GM12892 (cell line): ENCODE results near the gene PSME2.

ENCODE experiments used
- POLR2A ChIP-seq: IDR thresholded peaks from 2 replicates; pipeline ENCODE4 v1.6.1; 2011; ENCODE audit warnings: low read depth, low read length, control low read depth
- POLR2AphosphoS5 ChIP-seq: IDR thresholded peaks from 2 replicates; pipeline ENCODE4 v1.6.1; 2011; ENCODE audit warnings: low read depth, low read length, control low read depth
- TAF1 ChIP-seq: IDR thresholded peaks from 2 replicates; pipeline ENCODE4 v1.6.1; 2011; ENCODE audit warnings: low read depth, mild to moderate bottlenecking, control low read depth, low read length, borderline replicate concordance

DNA sequence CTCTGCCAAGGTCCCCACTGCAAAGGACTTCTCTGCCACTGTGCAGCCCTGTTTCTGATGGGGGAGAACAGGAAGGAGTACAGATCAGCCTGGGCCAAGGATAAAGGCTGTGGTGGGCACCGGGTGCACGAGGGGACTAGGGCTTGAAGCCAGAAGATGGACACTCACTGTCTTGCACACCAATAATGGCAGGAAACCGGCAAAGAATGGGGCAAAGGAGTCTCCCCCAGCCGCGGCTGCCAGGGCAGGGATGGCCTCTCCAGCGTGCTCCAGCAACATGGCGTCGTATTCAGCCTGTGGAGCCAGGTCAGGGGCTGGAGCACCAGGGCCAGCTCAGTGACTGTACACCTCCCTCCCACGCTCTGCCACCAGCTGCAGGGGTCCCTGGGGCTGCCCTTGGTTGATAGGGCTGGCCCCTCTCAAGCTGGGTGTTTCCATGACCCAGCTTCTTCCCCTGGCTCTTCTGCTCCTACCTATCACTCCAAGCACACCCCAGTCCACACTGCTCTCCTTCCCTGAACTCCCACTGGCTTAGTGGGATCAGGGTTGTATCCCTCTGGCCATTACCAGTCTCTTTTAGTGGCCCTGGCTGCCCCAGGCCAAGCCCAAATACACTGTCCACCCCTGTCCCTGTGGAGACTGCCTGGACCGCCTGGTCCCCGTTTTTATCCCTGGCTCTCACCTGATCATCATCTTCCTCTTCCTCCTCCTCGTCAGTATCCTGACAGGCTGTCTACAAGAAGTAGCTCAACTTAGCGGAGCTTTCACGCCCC, 35.9 kb upstream of the PSME2 start:
- TF ChIP-seq TAF1 (no peak), POLR2A (0 out of 2 replicates have a peak, but pooled peaks have one; percentile 17), POLR2AphosphoS5 (0 out of 2 replicates have a peak, but pooled peaks have one; percentile 40)
